Keratinocyte (primary cell): ENCODE data around the gene NFYC. TPM values are rescaled to one million over a fixed set of nuclear protein-coding genes. Genes with fewer than 3 reads are reported as not detected.

Experiments
- DNase-seq: peaks from one replicate; pipeline ENCODE4 v3.0.0-alpha.2; 2011; ENCODE audit warnings: low read depth, missing footprints, low spot score
- FAIRE-seq: peaks from 2 replicates; lab custom pipeline; 2011; peaks lifted over from hg19 to GRCh38; lab: Jason Lieb, UNC
- H2AFZ ChIP-seq: 2 replicates; pipeline ENCODE4 v1.6.0; 2012; ENCODE audit warnings: low read length, control low read depth, inconsistent platforms; ENCODE audit not compliant: control insufficient read depth
- H3K27ac ChIP-seq: 2 replicates; pipeline ENCODE4 v1.5.1; 2011; ENCODE audit warnings: low read length; ENCODE audit not compliant: control insufficient read depth, insufficient read depth
- H3K27me3 ChIP-seq: 3 replicates; pipeline ENCODE4 v1.6.0; 2011; ENCODE audit warnings: low read length; ENCODE audit not compliant: control insufficient read depth, insufficient read depth; ENCODE audit errors: extremely low read depth
- H3K36me3 ChIP-seq, 2 experiments: 2 replicates in 1 of 2; 3 replicates in 1 of 2; pipeline ENCODE4 v1.5.1; 2011; ENCODE audit warnings: low read length in 2 of 2, mild to moderate bottlenecking in 1 of 2; ENCODE audit not compliant: control insufficient read depth in 2 of 2, insufficient read depth in 2 of 2; ENCODE audit errors: extremely low read depth in 1 of 2
- H3K4me1 ChIP-seq: 3 replicates; pipeline ENCODE4 v1.5.1; 2011; ENCODE audit warnings: low read length; ENCODE audit not compliant: control insufficient read depth, insufficient read depth; ENCODE audit errors: extremely low read depth
- H3K4me2 ChIP-seq: 3 replicates; pipeline ENCODE4 v1.6.0; 2011; ENCODE audit warnings: low read depth, low read length; ENCODE audit not compliant: control insufficient read depth, insufficient read depth; ENCODE audit errors: extremely low read depth
- H3K4me3 ChIP-seq, 3 experiments: fragments of 200-600 bp in 1 of 3; sonication (generic) in 1 of 3; 2 replicates in 2 of 3; 3 replicates in 1 of 3; pipeline ENCODE4 v1.5.1; 2011 to 2016; ENCODE audit warnings: low read length in 3 of 3, mild to moderate bottlenecking in 3 of 3, control low read depth in 2 of 3, inconsistent platforms in 1 of 3, low read depth in 1 of 3, mixed read lengths in 1 of 3, mixed run types in 1 of 3, moderate library complexity in 1 of 3; ENCODE audit not compliant: control insufficient read depth in 2 of 3, insufficient read depth in 2 of 3; ENCODE audit errors: extremely low read depth in 1 of 3
- H3K79me2 ChIP-seq: 2 replicates; pipeline ENCODE4 v1.6.0; 2012; ENCODE audit warnings: low read length; ENCODE audit not compliant: control insufficient read depth, insufficient read depth
- H3K9ac ChIP-seq: 3 replicates; pipeline ENCODE4 v1.6.0; 2011; ENCODE audit warnings: low read length; ENCODE audit not compliant: control insufficient read depth, insufficient read depth; ENCODE audit errors: extremely low read depth
- H3K9me1 ChIP-seq: 3 replicates; pipeline ENCODE4 v1.6.0; 2011; ENCODE audit warnings: low read length; ENCODE audit not compliant: control insufficient read depth, insufficient read depth; ENCODE audit errors: extremely low read depth
- H3K9me3 ChIP-seq: 2 replicates; pipeline ENCODE4 v1.5.1; 2012; ENCODE audit warnings: low read depth, low read length; ENCODE audit not compliant: control insufficient read depth
- H4K20me1 ChIP-seq: 3 replicates; pipeline ENCODE4 v1.6.0; 2011; ENCODE audit warnings: low read length; ENCODE audit not compliant: control insufficient read depth, insufficient read depth; ENCODE audit errors: extremely low read depth
- CTCF ChIP-seq, 3 experiments: IDR thresholded peaks in 1 of 3; conservative IDR thresholded peaks in 1 of 3; optimal IDR thresholded peaks in 1 of 3; 2 replicates in 2 of 3; 3 replicates in 1 of 3; pipeline versions ENCODE3 to v1.5.1; 2011; ENCODE audit warnings: low read length in 3 of 3, mild to moderate bottlenecking in 3 of 3, moderate library complexity in 2 of 3, control low read depth in 1 of 3, inconsistent platforms in 1 of 3; ENCODE audit not compliant: insufficient read depth in 2 of 3; ENCODE audit errors: extremely low read depth in 1 of 3
- EZH2 ChIP-seq: IDR thresholded peaks from one replicate; pipeline ENCODE4 v1.6.1; 2012; ENCODE audit warnings: inconsistent platforms, mild to moderate bottlenecking, low read length, moderate library complexity
- dilution Hi-C: fragments of 300-500 bp; cut with MboI; formaldehyde crosslinking; loops from one replicate; pipeline ENCODE4 v1.7.0; 2020; ENCODE audit warnings: low sequenced_read_pairs; ENCODE audit not compliant: extremely low pct_ligation_motif_present
- polyA plus RNA-seq, 5 experiments: library from polyadenylated mRNA; depleted of rRNA in 3 of 5; stranded (reverse) in 3 of 5; stranded (forward) in 1 of 5; unstranded in 1 of 5; fragments of >200 nt; gene quantifications; 1 replicate in 1 of 5; 2 replicates in 3 of 5; 3 replicates in 1 of 5; pipeline versions ENCODE4 v1.2.1 to v1.2.3, GENCODE V29; 2011 to 2012; ENCODE audit warnings: missing spikeins in 2 of 5, low read depth in 1 of 5, low replicate concordance in 1 of 5

Gene NFYC
- polyA plus RNA-seq, 1 donor (not counting 4 experiments of a cell fraction or from before 2014, with no cell fraction given): 32.4 TPM

GRCh38 chr1:40720493-40720892, 29.0 kb downstream of the NFYC start:
- Histone ChIP-seq H3K9me3 (no peaks in the 10 kb centered on the region), H3K79me2 (peaks cover 44% of the 10 kb centered on the region), H3K36me3 (peaks cover 0 to 4% of the 10 kb centered on the region in 2 experiments), H3K27ac (no peak overlapping the region), H3K9ac (no peak overlapping the region), H3K4me1 (no peaks in the 10 kb centered on the region), H2AFZ (no peak overlapping the region), H3K4me3 (no peak overlapping the region), H3K4me2 (no peak overlapping the region), H4K20me1 (no peaks in the 10 kb centered on the region), H3K9me1 (no peaks in the 10 kb centered on the region), H3K27me3 (no peaks in the 10 kb centered on the region)
- FAIRE-seq: no peak
- dilution Hi-C loops: no loop called here
- no peak for DNase-seq
- TF ChIP-seq CTCF (optimal IDR thresholded peaks at IDR 0.05 in 1 of 3, IDR thresholded peaks at IDR 0.05 in 1 of 3, conservative IDR thresholded peaks at IDR 0.05 in 1 of 3; ENCODE audit: extremely low read depth in 1 of 3, insufficient read depth in 2 of 3, low read length in 3 of 3) (no peak), EZH2 (no peak)

DNA sequence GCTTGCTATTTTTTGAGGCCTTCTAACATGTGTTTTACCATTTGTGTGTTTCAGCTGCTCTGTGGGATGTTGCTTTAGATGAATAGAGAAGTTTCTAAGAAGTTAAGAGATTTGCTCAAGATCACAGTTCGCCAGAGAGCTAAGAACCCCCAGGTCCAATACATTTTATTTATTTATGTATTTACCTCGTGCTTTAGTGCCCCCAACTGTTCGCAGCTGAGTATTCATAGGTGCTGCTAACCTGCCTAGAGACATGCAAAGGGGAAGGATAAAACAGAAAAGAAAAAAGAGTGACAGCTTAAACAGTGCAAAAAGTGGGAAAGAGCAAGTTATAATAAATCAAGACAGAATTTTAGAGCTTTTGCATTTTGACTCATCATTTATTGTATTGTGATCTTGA, 31.1 kb downstream of the NFYC start:
- Histone ChIP-seq H3K4me3 (no peak overlapping the region), H3K4me2 (no peak overlapping the region), H3K36me3 (peaks cover 0 to 2% of the 10 kb centered on the region in 2 experiments), H3K27me3 (no peaks in the 10 kb centered on the region), H3K79me2 (peaks cover 42% of the 10 kb centered on the region), H3K9me1 (no peaks in the 10 kb centered on the region), H2AFZ (no peak overlapping the region), H3K9me3 (no peaks in the 10 kb centered on the region), H4K20me1 (no peaks in the 10 kb centered on the region), H3K9ac (no peak overlapping the region), H3K27ac (no peak overlapping the region), H3K4me1 (no peaks in the 10 kb centered on the region)
- DNase-seq: no peak
- no peak for FAIRE-seq
- peak in 1 of 3 experiments; percentile 9 for TF ChIP-seq CTCF (optimal IDR thresholded peaks at IDR 0.05 in 1 of 3, IDR thresholded peaks at IDR 0.05 in 1 of 3, conservative IDR thresholded peaks at IDR 0.05 in 1 of 3; ENCODE audit: extremely low read depth in 1 of 3, insufficient read depth in 2 of 3, low read length in 3 of 3)
- no peak for TF ChIP-seq EZH2
- dilution Hi-C loops: no loop called here
